ENCODE results near the gene GPR158. TPM values are rescaled to one million over a fixed set of nuclear protein-coding genes. Genes with fewer than 3 reads are reported as not detected.

Gene GPR158
- total and polyA plus RNA-seq, 2 donors from 2014 or later: 0.09 to 0.22 TPM

- H3K27me3 ChIP-seq (ENCODE audit: control insufficient read depth, insufficient read depth, low read length): no peaks in the 10 kb centered on the region
- intact Hi-C loops (cut with DNase I): no loop called here
- H3K27ac ChIP-seq (ENCODE audit: low read depth in 2 of 2, low read length in 2 of 2): no peak overlapping the region
- FAIRE-seq (no peak), DNase-seq (no peak)
- no peaks in the 10 kb centered on the region for H3K36me3 ChIP-seq (ENCODE audit: control insufficient read depth in 2 of 3, insufficient read depth in 3 of 3, low read length in 3 of 3)
- H3K4me1 ChIP-seq (ENCODE audit: control insufficient read depth in 2 of 3, insufficient read depth in 2 of 3, low read depth in 1 of 3, low read length in 3 of 3): no peaks in the 10 kb centered on the region
- no peaks in the 10 kb centered on the region for H3K9me3 ChIP-seq (ENCODE audit: control insufficient read depth in 2 of 3, insufficient read depth in 1 of 3, low read length in 3 of 3)
- TF ChIP-seq CTCF (IDR thresholded peaks at IDR 0.05; ENCODE audit: borderline replicate concordance, extremely low read depth, insufficient read depth): no peak
- H3K4me3 ChIP-seq (ENCODE audit: low read length in 3 of 3): no peak overlapping the region
- no peak overlapping the region for H3K9ac ChIP-seq (ENCODE audit: low read length in 3 of 3)
Measured at GRCh38 chr10:25565570-25565969, 390.8 kb downstream of the GPR158 start.

DNA sequence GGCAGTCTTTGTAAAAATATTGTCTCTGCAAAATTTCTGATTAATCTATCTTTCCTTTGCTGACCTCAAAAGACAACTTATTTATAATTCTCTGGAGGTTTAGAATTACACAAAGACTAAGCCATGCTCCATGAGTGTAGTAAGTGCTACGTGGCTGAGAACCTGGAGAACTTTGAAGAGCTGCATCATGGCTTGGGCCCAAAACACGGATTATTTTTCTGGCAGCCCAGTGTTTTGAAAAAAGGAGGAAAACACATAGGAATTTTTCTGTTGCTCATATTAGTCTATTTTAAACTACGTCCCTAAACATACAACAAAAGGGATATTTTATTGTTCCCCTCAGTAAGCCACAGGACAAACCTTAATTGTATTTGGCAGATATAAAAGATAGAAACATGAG is 398.5 kb downstream of the GPR158 start:
- Histone ChIP-seq H3K27ac (ENCODE audit: low read depth in 2 of 2, low read length in 2 of 2) (no peak overlapping the region), H3K9ac (ENCODE audit: low read length in 3 of 3) (no peak overlapping the region), H3K27me3 (ENCODE audit: control insufficient read depth, insufficient read depth, low read length) (no peaks in the 10 kb centered on the region), H3K36me3 (ENCODE audit: control insufficient read depth in 2 of 3, insufficient read depth in 3 of 3, low read length in 3 of 3) (no peaks in the 10 kb centered on the region), H3K4me3 (ENCODE audit: low read length in 3 of 3) (no peak overlapping the region), H3K9me3 (ENCODE audit: control insufficient read depth in 2 of 3, insufficient read depth in 1 of 3, low read length in 3 of 3) (no peaks in the 10 kb centered on the region), H3K4me1 (ENCODE audit: control insufficient read depth in 2 of 3, insufficient read depth in 2 of 3, low read depth in 1 of 3, low read length in 3 of 3) (no peaks in the 10 kb centered on the region)
- no peak for FAIRE-seq
- intact Hi-C loops (cut with DNase I): no loop called here
- no peak for TF ChIP-seq CTCF (IDR thresholded peaks at IDR 0.05; ENCODE audit: borderline replicate concordance, extremely low read depth, insufficient read depth)
- no peak for DNase-seq

- Histone ChIP-seq H3K27ac (ENCODE audit: low read depth in 2 of 2, low read length in 2 of 2) (no peak overlapping the region), H3K36me3 (ENCODE audit: control insufficient read depth in 2 of 3, insufficient read depth in 3 of 3, low read length in 3 of 3) (no peaks in the 10 kb centered on the region), H3K9me3 (ENCODE audit: control insufficient read depth in 2 of 3, insufficient read depth in 1 of 3, low read length in 3 of 3) (no peaks in the 10 kb centered on the region), H3K9ac (ENCODE audit: low read length in 3 of 3) (no peak overlapping the region), H3K4me1 (ENCODE audit: control insufficient read depth in 2 of 3, insufficient read depth in 2 of 3, low read depth in 1 of 3, low read length in 3 of 3) (no peaks in the 10 kb centered on the region), H3K4me3 (ENCODE audit: low read length in 3 of 3) (no peak overlapping the region), H3K27me3 (ENCODE audit: control insufficient read depth, insufficient read depth, low read length) (no peaks in the 10 kb centered on the region)
- TF ChIP-seq CTCF (IDR thresholded peaks at IDR 0.05; ENCODE audit: borderline replicate concordance, extremely low read depth, insufficient read depth): no peak
- DNase-seq: no peak
- intact Hi-C loops (cut with DNase I): no loop called here
- FAIRE-seq: no peak
Measured at GRCh38 chr10:25575343-25575742, 400.5 kb downstream of the GPR158 start.

DNA sequence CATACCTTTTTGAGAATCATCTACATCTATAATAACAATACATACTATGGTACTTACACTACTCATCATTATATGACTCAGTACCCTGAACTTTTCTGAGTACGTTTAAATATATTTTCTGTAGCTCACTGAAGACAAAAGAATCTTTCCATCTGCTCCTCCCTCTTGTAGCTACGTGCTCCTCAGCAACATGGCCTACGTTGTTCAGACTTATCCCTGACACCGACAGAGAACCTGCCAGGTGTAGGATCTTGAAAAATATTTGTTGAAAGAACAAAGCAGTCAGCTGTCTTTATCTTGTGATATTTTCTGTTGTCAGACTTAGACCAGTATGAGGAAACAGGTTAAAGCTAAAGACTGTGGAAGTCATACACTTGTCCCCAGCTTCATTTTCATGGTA is 403.3 kb downstream of the GPR158 start:
- no peak for FAIRE-seq
- TF ChIP-seq CTCF (IDR thresholded peaks at IDR 0.05; ENCODE audit: borderline replicate concordance, extremely low read depth, insufficient read depth): no peak

More for the DNA sequence above, 403.3 kb downstream of the GPR158 start:
- Histone ChIP-seq H3K27ac (ENCODE audit: low read depth in 2 of 2, low read length in 2 of 2) (no peak overlapping the region), H3K9me3 (ENCODE audit: control insufficient read depth in 2 of 3, insufficient read depth in 1 of 3, low read length in 3 of 3) (no peaks in the 10 kb centered on the region), H3K27me3 (ENCODE audit: control insufficient read depth, insufficient read depth, low read length) (no peaks in the 10 kb centered on the region), H3K36me3 (ENCODE audit: control insufficient read depth in 2 of 3, insufficient read depth in 3 of 3, low read length in 3 of 3) (no peaks in the 10 kb centered on the region), H3K4me1 (ENCODE audit: control insufficient read depth in 2 of 3, insufficient read depth in 2 of 3, low read depth in 1 of 3, low read length in 3 of 3) (no peaks in the 10 kb centered on the region), H3K9ac (ENCODE audit: low read length in 3 of 3) (no peak overlapping the region), H3K4me3 (ENCODE audit: low read length in 3 of 3) (no peak overlapping the region)
- intact Hi-C loops (cut with DNase I): no loop called here
- no peak for DNase-seq
